Vagina (tissue), 2 donors: ENCODE measurements around the gene ERAS.

Source experiments
- CTCF ChIP-seq, 3 experiments: fragments of 450-650 bp in 2 of 3; fragments of 200-600 bp in 1 of 3; sonication (generic) in 1 of 3; IDR thresholded peaks; one replicate each; pipeline ENCODE4 v1.5.1; 2017 to 2019; ENCODE audit warnings: antibody characterized with exemption in 3 of 3, mild to moderate bottlenecking in 2 of 3, moderate library complexity in 2 of 3
- POLR2A ChIP-seq, 2 donors: fragments of 450-650 bp; IDR thresholded peaks; one replicate each; pipeline ENCODE4 v1.6.1; 2017; ENCODE audit warnings: antibody characterized with exemption in 2 of 2, mild to moderate bottlenecking in 2 of 2, moderate library complexity in 2 of 2
- POLR2AphosphoS5 ChIP-seq, 2 donors: sonication (generic); formaldehyde crosslinking; IDR thresholded peaks; one replicate each; pipeline ENCODE4 v1.9.0; 2017; ENCODE audit warnings: antibody characterized with exemption in 2 of 2, mild to moderate bottlenecking in 2 of 2, low read depth in 1 of 2; ENCODE audit not compliant: insufficient read depth in 1 of 2

GRCh38 chrX:48852857-48853256 lies 26.5 kb downstream of the ERAS start:
- no peak for TF ChIP-seq CTCF (IDR thresholded peaks at IDR 0.05)
- TF ChIP-seq POLR2A (IDR thresholded peaks at IDR 0.05): no peak
- TF ChIP-seq POLR2AphosphoS5 (IDR thresholded peaks at IDR 0.05; ENCODE audit: insufficient read depth in 1 of 2, low read depth in 1 of 2): no peak
